H9 (cell line): Measurements from ENCODE around the gene EFCAB11. TPM values are rescaled to one million over a fixed set of nuclear protein-coding genes. Genes with fewer than 3 reads are reported as not detected.

Source experiments
- DNase-seq: peaks from one replicate; pipeline ENCODE4 v3.0.0-alpha.2; 2017
- H2AFZ ChIP-seq: one replicate; pipeline ENCODE4 v1.6.1; 2013; ENCODE audit warnings: mild to moderate bottlenecking, low read length, control low read depth, moderate library complexity
- H2AK5ac ChIP-seq: 2 replicates; pipeline ENCODE4 v1.6.1; 2013; ENCODE audit warnings: low read length, control low read depth, mixed read lengths; ENCODE audit not compliant: insufficient read length
- H2BK120ac ChIP-seq: one replicate; pipeline ENCODE4 v1.6.1; 2013; ENCODE audit warnings: low read depth, mild to moderate bottlenecking, low read length, control low read depth, inconsistent platforms; ENCODE audit not compliant: poor library complexity, severe bottlenecking
- H2BK12ac ChIP-seq: 2 replicates; pipeline ENCODE4 v1.6.1; 2013; ENCODE audit warnings: low read length, control low read depth, mixed read lengths, low read depth; ENCODE audit not compliant: insufficient read length
- H2BK15ac ChIP-seq: 2 replicates; pipeline ENCODE4 v1.6.1; 2013; ENCODE audit warnings: low read depth, low read length, control low read depth
- H2BK20ac ChIP-seq: one replicate; pipeline ENCODE4 v1.6.1; 2013; ENCODE audit warnings: low read depth, mild to moderate bottlenecking, low read length, control low read depth, inconsistent platforms; ENCODE audit not compliant: poor library complexity, severe bottlenecking
- H2BK5ac ChIP-seq: 2 replicates; pipeline ENCODE4 v1.6.1; 2013; ENCODE audit warnings: low read length, control low read depth, mixed read lengths; ENCODE audit not compliant: insufficient read length
- H3K14ac ChIP-seq: 2 replicates; pipeline ENCODE4 v1.6.1; 2013; ENCODE audit warnings: low read length, control low read depth; ENCODE audit not compliant: insufficient read depth
- H3K18ac ChIP-seq: 2 replicates; pipeline ENCODE4 v1.6.1; 2013; ENCODE audit warnings: low read depth, mild to moderate bottlenecking, mixed read lengths, low read length, control low read depth; ENCODE audit not compliant: insufficient read length
- H3K23ac ChIP-seq: 2 replicates; pipeline ENCODE4 v1.6.1; 2013; ENCODE audit warnings: low read length, control low read depth, mixed read lengths, low read depth; ENCODE audit not compliant: insufficient read length
- H3K23me2 ChIP-seq: 2 replicates; pipeline ENCODE4 v1.6.1; 2013; ENCODE audit warnings: low read depth, mild to moderate bottlenecking, mixed read lengths, low read length, control low read depth; ENCODE audit not compliant: insufficient read length, poor library complexity, severe bottlenecking
- H3K27ac ChIP-seq: 2 replicates; pipeline ENCODE4 v1.5.1; 2013; ENCODE audit warnings: low read length, control low read depth, mixed read lengths, low read depth; ENCODE audit not compliant: insufficient read length
- H3K27me3 ChIP-seq: 2 replicates; pipeline ENCODE4 v1.6.1; 2013; ENCODE audit warnings: low read length, control low read depth, inconsistent platforms; ENCODE audit not compliant: insufficient read depth
- H3K4ac ChIP-seq: 2 replicates; pipeline ENCODE4 v1.6.1; 2013; ENCODE audit warnings: low read depth, mild to moderate bottlenecking, control low read depth, inconsistent platforms, low read length, moderate library complexity
- H3K4me1 ChIP-seq: 2 replicates; pipeline ENCODE4 v1.6.1; 2013; ENCODE audit warnings: low read length, control low read depth, inconsistent platforms; ENCODE audit not compliant: insufficient read depth
- H3K4me2 ChIP-seq: 2 replicates; pipeline ENCODE4 v1.6.1; 2013; ENCODE audit warnings: low read length, control low read depth, mixed read lengths; ENCODE audit not compliant: insufficient read length, insufficient read depth
- H3K56ac ChIP-seq: 2 replicates; pipeline ENCODE4 v1.6.1; 2013; ENCODE audit warnings: low read depth, mild to moderate bottlenecking, mixed read lengths, low read length, control low read depth; ENCODE audit not compliant: insufficient read length
- H3K79me1 ChIP-seq: 2 replicates; pipeline ENCODE4 v1.6.1; 2013; ENCODE audit warnings: low read depth, mild to moderate bottlenecking, moderate library complexity, low read length, control low read depth, inconsistent platforms; ENCODE audit not compliant: insufficient read depth, poor library complexity, severe bottlenecking
- H3K79me2 ChIP-seq: 2 replicates; pipeline ENCODE4 v1.6.1; 2013; ENCODE audit warnings: low read length, control low read depth, inconsistent platforms; ENCODE audit not compliant: insufficient read depth
- H3K9ac ChIP-seq: 2 replicates; pipeline ENCODE4 v1.6.1; 2013; ENCODE audit warnings: low read length, control low read depth, mixed read lengths; ENCODE audit not compliant: insufficient read length; ENCODE audit errors: extremely low read depth
- H3K9me3 ChIP-seq: one replicate; pipeline ENCODE4 v1.6.1; 2013; ENCODE audit warnings: low read depth, low read length, inconsistent platforms; ENCODE audit not compliant: control insufficient read depth
- H3T11ph ChIP-seq: one replicate; pipeline ENCODE4 v1.6.1; 2013; ENCODE audit warnings: mild to moderate bottlenecking, low read length, control low read depth, inconsistent platforms
- H4K20me1 ChIP-seq: one replicate; pipeline ENCODE4 v1.6.1; 2013; ENCODE audit not compliant: control insufficient read depth, insufficient read length, insufficient read depth
- H4K5ac ChIP-seq: 2 replicates; pipeline ENCODE4 v1.6.1; 2013; ENCODE audit warnings: low read depth, mild to moderate bottlenecking, mixed read lengths, low read length, control low read depth; ENCODE audit not compliant: insufficient read length
- H4K8ac ChIP-seq: replicated peaks from 2 replicates; pipeline ENCODE4 v1.6.1; 2013; ENCODE audit warnings: low read length, control low read depth, mixed read lengths, low read depth; ENCODE audit not compliant: insufficient read length
- H4K91ac ChIP-seq: 2 replicates; pipeline ENCODE4 v1.6.1; 2013; ENCODE audit warnings: low read depth, mild to moderate bottlenecking, moderate library complexity, mixed read lengths, low read length, control low read depth; ENCODE audit not compliant: insufficient read length
- H3K27ac Mint-ChIP-seq, 3 experiments: 2 replicates in 2 of 3; 3 replicates in 1 of 3; pipeline ENCODE4 v1.8.0; 2020 to 2021; ENCODE audit warnings: mixed read lengths in 3 of 3, mild to moderate bottlenecking in 1 of 3, moderate library complexity in 1 of 3
- H3K27me3 Mint-ChIP-seq: 2 replicates; pipeline ENCODE4 v1.8.0; 2021; ENCODE audit warnings: low read depth, mild to moderate bottlenecking, moderate library complexity, mixed read lengths
- H3K36me3 Mint-ChIP-seq, 3 experiments: 2 replicates in 2 of 3; 3 replicates in 1 of 3; pipeline ENCODE4 v1.8.0; 2020 to 2021; ENCODE audit warnings: low read depth in 3 of 3, mixed read lengths in 3 of 3; ENCODE audit not compliant: insufficient read depth in 1 of 3
- H3K4me1 Mint-ChIP-seq, 2 experiments: 2 replicates each; pipeline ENCODE4 v1.8.0; 2020; ENCODE audit warnings: mixed read lengths in 2 of 2
- H3K4me3 Mint-ChIP-seq, 2 experiments: 2 replicates in 1 of 2; 3 replicates in 1 of 2; pipeline ENCODE4 v1.8.0; 2020 to 2021; ENCODE audit warnings: mild to moderate bottlenecking in 2 of 2, mixed read lengths in 2 of 2, moderate library complexity in 1 of 2
- H3K9me3 Mint-ChIP-seq, 2 experiments: 2 replicates in 1 of 2; 3 replicates in 1 of 2; pipeline ENCODE4 v1.8.0; 2020; ENCODE audit warnings: mild to moderate bottlenecking in 2 of 2, mixed read lengths in 2 of 2, moderate library complexity in 1 of 2
- WGBS: extraction: QIAGEN DNeasy Blood & Tissue Kit; methylation state at CpG from one replicate; pipeline ENCODE4 v1.1.7; 2013; ENCODE audit warnings: missing lambda C conversion rate, low lambda C conversion rate, mixed read lengths; ENCODE audit not compliant: insufficient read length; ENCODE audit errors: extremely low coverage; 5-methylcytosine and 5-hydroxymethylcytosine counted together
- total RNA-seq: library from RNA; stranded (reverse); gene quantifications from 2 replicates; pipeline ENCODE4 v1.2.1, GENCODE V29; 2021
- TF ChIP-seq, protein P1 (sequence below): fragments of 200-600 bp; sonication (generic); conservative IDR thresholded peaks from 3 replicates; pipeline ENCODE4 v1.8.0; 2021; ENCODE audit warnings: antibody characterized with exemption, mild to moderate bottlenecking

Gene EFCAB11
- total RNA-seq, 1 experiment from 2014 or later: 17.4 TPM

DNA sequence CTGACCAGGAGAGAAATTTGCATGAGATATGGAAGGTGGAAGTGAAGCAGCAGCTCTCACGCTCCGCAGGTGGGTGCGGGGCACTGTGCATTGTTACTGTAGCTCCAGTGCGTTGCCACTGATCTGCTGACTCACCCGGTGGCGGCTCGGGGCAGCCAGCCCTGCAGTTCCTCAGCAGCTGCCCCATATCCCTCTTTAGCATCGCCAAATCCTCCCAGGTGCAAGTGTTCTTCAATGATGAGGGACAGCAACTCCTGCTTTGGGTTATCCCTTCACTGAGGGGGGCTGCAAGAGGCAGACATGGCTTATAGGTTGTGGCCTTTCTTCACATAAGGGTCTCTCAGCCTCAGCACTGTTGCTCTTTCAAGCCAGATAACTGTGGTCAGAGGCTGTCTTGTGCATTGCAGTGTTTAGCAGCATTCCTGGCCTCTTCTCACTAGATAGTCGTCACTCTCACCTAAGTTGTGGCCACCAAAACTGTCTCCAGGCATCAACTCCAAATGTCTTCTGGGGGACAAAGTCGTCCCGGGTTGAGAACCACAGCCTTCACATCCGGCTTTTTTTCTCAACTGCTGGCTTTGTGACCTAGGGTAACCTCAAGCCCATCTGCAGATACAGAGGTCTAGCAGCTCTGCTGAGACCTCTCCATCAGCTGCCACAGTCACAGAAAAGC is 180.8 kb downstream of the EFCAB11 start:
- Histone ChIP-seq H2BK5ac (no peak overlapping the region), H3K23me2 (no peaks in the 10 kb centered on the region), H4K20me1 (no peaks in the 10 kb centered on the region), H4K8ac (no peak overlapping the region), H4K5ac (no peak overlapping the region), H3K14ac (no peak overlapping the region), H3K18ac (no peak overlapping the region), H3K4me2 (no peak overlapping the region), H3K4ac (no peak overlapping the region), H3K27me3 (no peaks in the 10 kb centered on the region), H4K91ac (no peak overlapping the region), H2BK15ac (no peak overlapping the region), H3K23ac (no peak overlapping the region), H3K27ac (no peak overlapping the region), H3K9me3 (no peaks in the 10 kb centered on the region), H2BK120ac (no peak overlapping the region), H3K4me1 (peaks cover 11% of the 10 kb centered on the region; the same call in 1 of the 2 replicates), H3K79me2 (no peaks in the 10 kb centered on the region), H2AFZ (no peak overlapping the region), H3K56ac (no peak overlapping the region), H3K9ac (no peak overlapping the region), H2BK20ac (no peak overlapping the region), H3T11ph (no peak overlapping the region), H2AK5ac (no peak overlapping the region), H3K79me1 (no peaks in the 10 kb centered on the region), H2BK12ac (no peak overlapping the region)
- H3K36me3 Mint-ChIP-seq: no peaks in the 10 kb centered on the region; a peak in 1 of 7 replicates
- H3K27me3 Mint-ChIP-seq: peaks cover 8% of the 10 kb centered on the region
- H3K9me3 Mint-ChIP-seq: no peaks in the 10 kb centered on the region
- H3K4me1 Mint-ChIP-seq: peaks cover 24 to 31% of the 10 kb centered on the region in 2 experiments
- peak; percentile 85 for DNase-seq
- no peak overlapping the region for H3K4me3 Mint-ChIP-seq
- no CpG with 5 or more reads among the region's 12 CpGs for WGBS
- peak overlapping the region; percentile 36 to 78 (median 70); a peak in 4 of 7 replicates for H3K27ac Mint-ChIP-seq
- TF ChIP-seq, protein P1, sequence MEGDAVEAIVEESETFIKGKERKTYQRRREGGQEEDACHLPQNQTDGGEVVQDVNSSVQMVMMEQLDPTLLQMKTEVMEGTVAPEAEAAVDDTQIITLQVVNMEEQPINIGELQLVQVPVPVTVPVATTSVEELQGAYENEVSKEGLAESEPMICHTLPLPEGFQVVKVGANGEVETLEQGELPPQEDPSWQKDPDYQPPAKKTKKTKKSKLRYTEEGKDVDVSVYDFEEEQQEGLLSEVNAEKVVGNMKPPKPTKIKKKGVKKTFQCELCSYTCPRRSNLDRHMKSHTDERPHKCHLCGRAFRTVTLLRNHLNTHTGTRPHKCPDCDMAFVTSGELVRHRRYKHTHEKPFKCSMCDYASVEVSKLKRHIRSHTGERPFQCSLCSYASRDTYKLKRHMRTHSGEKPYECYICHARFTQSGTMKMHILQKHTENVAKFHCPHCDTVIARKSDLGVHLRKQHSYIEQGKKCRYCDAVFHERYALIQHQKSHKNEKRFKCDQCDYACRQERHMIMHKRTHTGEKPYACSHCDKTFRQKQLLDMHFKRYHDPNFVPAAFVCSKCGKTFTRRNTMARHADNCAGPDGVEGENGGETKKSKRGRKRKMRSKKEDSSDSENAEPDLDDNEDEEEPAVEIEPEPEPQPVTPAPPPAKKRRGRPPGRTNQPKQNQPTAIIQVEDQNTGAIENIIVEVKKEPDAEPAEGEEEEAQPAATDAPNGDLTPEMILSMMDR: no peak
